Keratinocyte (primary cell): Measurements from ENCODE around the gene KDM2A. TPM values are rescaled to one million over a fixed set of nuclear protein-coding genes. Genes with fewer than 3 reads are reported as not detected.

Experiments
- DNase-seq: peaks from one replicate; pipeline ENCODE4 v3.0.0-alpha.2; 2011; ENCODE audit warnings: low read depth, missing footprints, low spot score
- FAIRE-seq: peaks from 2 replicates; lab custom pipeline; 2011; peaks lifted over from hg19 to GRCh38; lab: Jason Lieb, UNC
- H2AFZ ChIP-seq: 2 replicates; pipeline ENCODE4 v1.6.0; 2012; ENCODE audit warnings: low read length, control low read depth, inconsistent platforms; ENCODE audit not compliant: control insufficient read depth
- H3K27ac ChIP-seq: 2 replicates; pipeline ENCODE4 v1.5.1; 2011; ENCODE audit warnings: low read length; ENCODE audit not compliant: control insufficient read depth, insufficient read depth
- H3K27me3 ChIP-seq: 3 replicates; pipeline ENCODE4 v1.6.0; 2011; ENCODE audit warnings: low read length; ENCODE audit not compliant: control insufficient read depth, insufficient read depth; ENCODE audit errors: extremely low read depth
- H3K36me3 ChIP-seq, 2 experiments: 2 replicates in 1 of 2; 3 replicates in 1 of 2; pipeline ENCODE4 v1.5.1; 2011; ENCODE audit warnings: low read length in 2 of 2, mild to moderate bottlenecking in 1 of 2; ENCODE audit not compliant: control insufficient read depth in 2 of 2, insufficient read depth in 2 of 2; ENCODE audit errors: extremely low read depth in 1 of 2
- H3K4me1 ChIP-seq: 3 replicates; pipeline ENCODE4 v1.5.1; 2011; ENCODE audit warnings: low read length; ENCODE audit not compliant: control insufficient read depth, insufficient read depth; ENCODE audit errors: extremely low read depth
- H3K4me2 ChIP-seq: 3 replicates; pipeline ENCODE4 v1.6.0; 2011; ENCODE audit warnings: low read depth, low read length; ENCODE audit not compliant: control insufficient read depth, insufficient read depth; ENCODE audit errors: extremely low read depth
- H3K4me3 ChIP-seq, 3 experiments: fragments of 200-600 bp in 1 of 3; sonication (generic) in 1 of 3; 2 replicates in 2 of 3; 3 replicates in 1 of 3; pipeline ENCODE4 v1.5.1; 2011 to 2016; ENCODE audit warnings: low read length in 3 of 3, mild to moderate bottlenecking in 3 of 3, control low read depth in 2 of 3, inconsistent platforms in 1 of 3, low read depth in 1 of 3, mixed read lengths in 1 of 3, mixed run types in 1 of 3, moderate library complexity in 1 of 3; ENCODE audit not compliant: control insufficient read depth in 2 of 3, insufficient read depth in 2 of 3; ENCODE audit errors: extremely low read depth in 1 of 3
- H3K79me2 ChIP-seq: 2 replicates; pipeline ENCODE4 v1.6.0; 2012; ENCODE audit warnings: low read length; ENCODE audit not compliant: control insufficient read depth, insufficient read depth
- H3K9ac ChIP-seq: 3 replicates; pipeline ENCODE4 v1.6.0; 2011; ENCODE audit warnings: low read length; ENCODE audit not compliant: control insufficient read depth, insufficient read depth; ENCODE audit errors: extremely low read depth
- H3K9me1 ChIP-seq: 3 replicates; pipeline ENCODE4 v1.6.0; 2011; ENCODE audit warnings: low read length; ENCODE audit not compliant: control insufficient read depth, insufficient read depth; ENCODE audit errors: extremely low read depth
- H3K9me3 ChIP-seq: 2 replicates; pipeline ENCODE4 v1.5.1; 2012; ENCODE audit warnings: low read depth, low read length; ENCODE audit not compliant: control insufficient read depth
- H4K20me1 ChIP-seq: 3 replicates; pipeline ENCODE4 v1.6.0; 2011; ENCODE audit warnings: low read length; ENCODE audit not compliant: control insufficient read depth, insufficient read depth; ENCODE audit errors: extremely low read depth
- EZH2 ChIP-seq: IDR thresholded peaks from one replicate; pipeline ENCODE4 v1.6.1; 2012; ENCODE audit warnings: inconsistent platforms, mild to moderate bottlenecking, low read length, moderate library complexity
- dilution Hi-C: fragments of 300-500 bp; cut with MboI; formaldehyde crosslinking; loops from one replicate; pipeline ENCODE4 v1.7.0; 2020; ENCODE audit warnings: low sequenced_read_pairs; ENCODE audit not compliant: extremely low pct_ligation_motif_present
- polyA plus RNA-seq, 5 experiments: library from polyadenylated mRNA; depleted of rRNA in 3 of 5; stranded (reverse) in 3 of 5; stranded (forward) in 1 of 5; unstranded in 1 of 5; fragments of >200 nt; gene quantifications; 1 replicate in 1 of 5; 2 replicates in 3 of 5; 3 replicates in 1 of 5; pipeline versions ENCODE4 v1.2.1 to v1.2.3, GENCODE V29; 2011 to 2012; ENCODE audit warnings: missing spikeins in 2 of 5, low read depth in 1 of 5, low replicate concordance in 1 of 5
- TF ChIP-seq, protein P1 (sequence below), 3 experiments: IDR thresholded peaks in 1 of 3; conservative IDR thresholded peaks in 1 of 3; optimal IDR thresholded peaks in 1 of 3; 2 replicates in 2 of 3; 3 replicates in 1 of 3; pipeline versions ENCODE3 to v1.5.1; 2011; ENCODE audit warnings: low read length in 3 of 3, mild to moderate bottlenecking in 3 of 3, moderate library complexity in 2 of 3, control low read depth in 1 of 3, inconsistent platforms in 1 of 3; ENCODE audit not compliant: insufficient read depth in 2 of 3; ENCODE audit errors: extremely low read depth in 1 of 3

KDM2A gene
- polyA plus RNA-seq, 1 donor (not counting 4 experiments of a cell fraction or from before 2014, with no cell fraction given) = 29.9 TPM

DNA sequence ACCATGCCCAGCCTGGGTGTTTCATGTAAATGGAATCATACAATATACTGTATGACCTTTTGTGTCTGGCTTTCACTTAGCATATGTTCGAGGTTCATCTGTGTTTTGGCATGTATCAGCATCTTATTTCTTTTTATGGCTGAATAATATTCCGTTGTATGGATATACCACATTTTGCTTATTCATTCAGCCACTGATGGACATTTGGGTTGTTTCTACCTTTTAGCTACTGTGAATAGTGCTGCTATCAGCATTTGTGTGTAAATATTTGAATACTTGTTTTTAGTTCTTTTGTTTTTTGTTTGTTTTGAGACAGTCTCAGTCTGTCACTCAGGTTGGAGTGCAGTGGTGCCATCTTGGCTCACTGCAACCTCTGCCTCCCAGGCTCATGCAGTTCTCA is 35.7 kb downstream of the KDM2A start:
- Histone ChIP-seq H3K9me3 (no peaks in the 10 kb centered on the region), H3K4me2 (no peak overlapping the region), H3K79me2 (peaks cover 59% of the 10 kb centered on the region), H3K36me3 (peaks cover 5 to 14% of the 10 kb centered on the region in 2 experiments), H3K4me3 (no peak overlapping the region), H3K27me3 (no peaks in the 10 kb centered on the region), H3K27ac (no peak overlapping the region), H3K9me1 (no peaks in the 10 kb centered on the region), H2AFZ (no peak overlapping the region), H4K20me1 (no peaks in the 10 kb centered on the region), H3K9ac (no peak overlapping the region), H3K4me1 (no peaks in the 10 kb centered on the region)
- dilution Hi-C loops = no loop called here
- no peak for DNase-seq
- no peak for TF ChIP-seq EZH2
- FAIRE-seq = no peak

DNA sequence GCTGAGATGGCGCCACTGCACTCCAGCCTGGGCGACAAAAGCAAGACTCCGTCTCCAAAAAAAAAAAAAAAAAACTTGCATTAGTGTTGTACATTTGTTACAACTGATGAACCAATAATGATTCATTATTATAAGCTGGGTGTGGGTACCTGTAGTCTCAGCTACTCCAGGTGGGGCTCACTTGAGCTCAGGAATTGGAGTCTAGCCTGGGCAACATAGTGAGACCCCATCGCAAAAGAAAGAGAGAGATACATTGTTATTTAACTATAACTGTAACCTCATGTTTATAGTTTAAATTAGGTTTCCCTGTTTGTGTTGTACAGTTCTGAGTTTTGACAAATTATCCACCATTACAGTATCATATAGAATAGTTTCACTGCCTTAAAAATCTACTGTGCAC is 38.6 kb downstream of the KDM2A start:
- Histone ChIP-seq H3K4me3 (no peak overlapping the region), H4K20me1 (no peaks in the 10 kb centered on the region), H3K9me1 (no peaks in the 10 kb centered on the region), H3K4me1 (peaks cover 4% of the 10 kb centered on the region), H3K27ac (no peak overlapping the region), H3K9me3 (no peaks in the 10 kb centered on the region), H3K9ac (no peak overlapping the region), H3K79me2 (peaks cover 64% of the 10 kb centered on the region), H3K36me3 (peaks cover 2 to 5% of the 10 kb centered on the region in 2 experiments), H3K27me3 (no peaks in the 10 kb centered on the region), H2AFZ (no peak overlapping the region), H3K4me2 (no peak overlapping the region)
- no peak for FAIRE-seq
- dilution Hi-C loops = no loop called here
- DNase-seq = no peak
- TF ChIP-seq EZH2 = no peak
- TF ChIP-seq, protein P1, sequence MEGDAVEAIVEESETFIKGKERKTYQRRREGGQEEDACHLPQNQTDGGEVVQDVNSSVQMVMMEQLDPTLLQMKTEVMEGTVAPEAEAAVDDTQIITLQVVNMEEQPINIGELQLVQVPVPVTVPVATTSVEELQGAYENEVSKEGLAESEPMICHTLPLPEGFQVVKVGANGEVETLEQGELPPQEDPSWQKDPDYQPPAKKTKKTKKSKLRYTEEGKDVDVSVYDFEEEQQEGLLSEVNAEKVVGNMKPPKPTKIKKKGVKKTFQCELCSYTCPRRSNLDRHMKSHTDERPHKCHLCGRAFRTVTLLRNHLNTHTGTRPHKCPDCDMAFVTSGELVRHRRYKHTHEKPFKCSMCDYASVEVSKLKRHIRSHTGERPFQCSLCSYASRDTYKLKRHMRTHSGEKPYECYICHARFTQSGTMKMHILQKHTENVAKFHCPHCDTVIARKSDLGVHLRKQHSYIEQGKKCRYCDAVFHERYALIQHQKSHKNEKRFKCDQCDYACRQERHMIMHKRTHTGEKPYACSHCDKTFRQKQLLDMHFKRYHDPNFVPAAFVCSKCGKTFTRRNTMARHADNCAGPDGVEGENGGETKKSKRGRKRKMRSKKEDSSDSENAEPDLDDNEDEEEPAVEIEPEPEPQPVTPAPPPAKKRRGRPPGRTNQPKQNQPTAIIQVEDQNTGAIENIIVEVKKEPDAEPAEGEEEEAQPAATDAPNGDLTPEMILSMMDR (optimal IDR thresholded peaks at IDR 0.05 in 1 of 3, IDR thresholded peaks at IDR 0.05 in 1 of 3, conservative IDR thresholded peaks at IDR 0.05 in 1 of 3; ENCODE audit: extremely low read depth in 1 of 3, insufficient read depth in 2 of 3, low read length in 3 of 3) = no peak

DNA sequence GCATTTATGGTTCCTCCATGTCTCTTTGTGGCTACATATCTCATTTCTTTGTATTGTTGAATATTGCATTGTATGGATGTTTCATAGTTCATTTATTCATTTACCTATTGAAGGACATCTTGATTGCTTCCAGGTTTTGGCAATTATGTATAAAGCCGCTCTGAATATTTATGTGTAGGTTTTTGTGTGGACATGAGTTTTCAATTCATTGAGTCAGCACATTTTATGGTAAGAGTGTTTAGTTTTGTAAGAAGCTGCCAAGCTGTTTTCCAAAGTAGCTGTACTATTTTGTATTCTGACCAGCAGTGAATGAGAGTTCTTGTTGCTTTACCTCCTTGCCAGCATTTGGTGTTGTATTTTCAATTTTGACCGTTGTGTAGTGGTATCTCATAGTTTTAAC is 39.2 kb downstream of the KDM2A start:
- DNase-seq (no peak), FAIRE-seq (no peak)
- TF ChIP-seq, protein P1 (optimal IDR thresholded peaks at IDR 0.05 in 1 of 3, IDR thresholded peaks at IDR 0.05 in 1 of 3, conservative IDR thresholded peaks at IDR 0.05 in 1 of 3; ENCODE audit: extremely low read depth in 1 of 3, insufficient read depth in 2 of 3, low read length in 3 of 3) = no peak
- H3K9ac ChIP-seq = no peak overlapping the region
- dilution Hi-C loops = no loop called here
- no peak overlapping the region for H2AFZ ChIP-seq
- H3K4me3 ChIP-seq = no peak overlapping the region
- peaks cover 4% of the 10 kb centered on the region for H3K4me1 ChIP-seq
- no peaks in the 10 kb centered on the region for H4K20me1 ChIP-seq
- H3K27me3 ChIP-seq = no peaks in the 10 kb centered on the region
- H3K9me1 ChIP-seq = no peaks in the 10 kb centered on the region
- no peak overlapping the region for H3K27ac ChIP-seq
- no peaks in the 10 kb centered on the region for H3K9me3 ChIP-seq
- H3K79me2 ChIP-seq = peaks cover 70% of the 10 kb centered on the region
- no peak overlapping the region for H3K4me2 ChIP-seq
- H3K36me3 ChIP-seq = peaks cover 1 to 5% of the 10 kb centered on the region in 2 experiments
